ENCODE results near the gene PABPN1. TPM values are rescaled to one million over a fixed set of nuclear protein-coding genes. Genes with fewer than 3 reads are reported as not detected.

PABPN1 gene
- total RNA-seq, 1 donor from 2014 or later: 298 TPM

- peaks cover 67% of the 10 kb centered on the region for H3K79me2 ChIP-seq (ENCODE audit: low read depth)
- peaks cover 9% of the 10 kb centered on the region for H3K36me3 Mint-ChIP-seq
- TF ChIP-seq EZH2phosphoT487 (IDR thresholded peaks at IDR 0.05) (no peak), CTCF (IDR thresholded peaks at IDR 0.05) (no peak), EZH2 (IDR thresholded peaks at IDR 0.05) (no peak)
- no peak for DNase-seq (ENCODE audit: low spot score)
- no peaks in the 10 kb centered on the region for H3K36me3 ChIP-seq
- H3K4me2 ChIP-seq: peak overlapping the region; percentile 79
- H3K9me3 ChIP-seq (ENCODE audit: low read depth): no peaks in the 10 kb centered on the region
- no peaks in the 10 kb centered on the region for H3K27me3 ChIP-seq
- no peak overlapping the region for H3K4me3 ChIP-seq
- peaks cover 4% of the 10 kb centered on the region for H4K20me1 ChIP-seq (ENCODE audit: low read depth)
- peak overlapping the region; percentile 93 for H3K27ac ChIP-seq
- H2AFZ ChIP-seq (replicated peaks): no peak overlapping the region
- H3K4me1 ChIP-seq: peaks cover 37% of the 10 kb centered on the region
- H3K27ac Mint-ChIP-seq: no peak overlapping the region
- no peak overlapping the region for H3K9ac ChIP-seq
- no peaks in the 10 kb centered on the region for H3K27me3 Mint-ChIP-seq (ENCODE audit: insufficient read depth, low read depth)
- peaks cover 33% of the 10 kb centered on the region for H3K4me1 Mint-ChIP-seq
- H3K4me3 Mint-ChIP-seq: no peak overlapping the region
- H3F3A ChIP-seq (ENCODE audit: low read depth): peaks cover 34% of the 10 kb centered on the region
- H3K9me3 Mint-ChIP-seq: no peaks in the 10 kb centered on the region
These were observed 40.0 kb upstream of the PABPN1 start for GRCh38 chr14:23281247-23281646.

GRCh38 chr14:23284654-23285529, 36.4 kb upstream of the PABPN1 start:
- Histone ChIP-seq H3K27ac (no peak overlapping the region), H2AFZ (replicated peaks) (no peak overlapping the region), H3K36me3 (no peaks in the 10 kb centered on the region), H3K9me3 (ENCODE audit: low read depth) (no peaks in the 10 kb centered on the region), H3F3A (ENCODE audit: low read depth) (peaks cover 40% of the 10 kb centered on the region), H3K4me3 (peak overlapping the region; percentile 86), H3K4me1 (peaks cover 33% of the 10 kb centered on the region), H3K9ac (peak overlapping the region; percentile 59), H3K79me2 (ENCODE audit: low read depth) (peaks cover 50% of the 10 kb centered on the region), H3K4me2 (peak overlapping the region; percentile 93), H4K20me1 (ENCODE audit: low read depth) (peaks cover 4% of the 10 kb centered on the region), H3K27me3 (peaks cover 24% of the 10 kb centered on the region)
- peaks cover 34% of the 10 kb centered on the region for H3K4me1 Mint-ChIP-seq
- H3K9me3 Mint-ChIP-seq: no peaks in the 10 kb centered on the region
- no peak for DNase-seq (ENCODE audit: low spot score)
- TF ChIP-seq CTCF (IDR thresholded peaks at IDR 0.05) (no peak), EZH2phosphoT487 (IDR thresholded peaks at IDR 0.05) (no peak), EZH2 (IDR thresholded peaks at IDR 0.05) (no peak)
- no peaks in the 10 kb centered on the region for H3K36me3 Mint-ChIP-seq
- H3K27me3 Mint-ChIP-seq (ENCODE audit: insufficient read depth, low read depth): no peaks in the 10 kb centered on the region
- peak overlapping the region; percentile 99 for H3K4me3 Mint-ChIP-seq
- peak overlapping the region; percentile 54 for H3K27ac Mint-ChIP-seq

GRCh38 chr14:23285530-23286019, 35.7 kb upstream of the PABPN1 start:
- H3K4me1 Mint-ChIP-seq: peaks cover 28% of the 10 kb centered on the region
- Histone ChIP-seq H4K20me1 (ENCODE audit: low read depth) (peaks cover 4% of the 10 kb centered on the region), H3K4me1 (peaks cover 27% of the 10 kb centered on the region), H3K4me2 (peak overlapping the region; percentile 93), H3K36me3 (no peaks in the 10 kb centered on the region), H3K9ac (peak overlapping the region; percentile 59), H3K27ac (no peak overlapping the region), H3F3A (ENCODE audit: low read depth) (peaks cover 33% of the 10 kb centered on the region), H3K9me3 (ENCODE audit: low read depth) (no peaks in the 10 kb centered on the region), H3K27me3 (peaks cover 31% of the 10 kb centered on the region), H2AFZ (replicated peaks) (peak overlapping the region; percentile 53), H3K4me3 (peak overlapping the region; percentile 86), H3K79me2 (ENCODE audit: low read depth) (peaks cover 50% of the 10 kb centered on the region)
- no peak for DNase-seq (ENCODE audit: low spot score)
- peak overlapping the region; percentile 99 for H3K4me3 Mint-ChIP-seq
- H3K27me3 Mint-ChIP-seq (ENCODE audit: insufficient read depth, low read depth): no peaks in the 10 kb centered on the region
- H3K27ac Mint-ChIP-seq: no peak overlapping the region
- H3K36me3 Mint-ChIP-seq: no peaks in the 10 kb centered on the region
- no peaks in the 10 kb centered on the region for H3K9me3 Mint-ChIP-seq
- no peak for TF ChIP-seq EZH2 (IDR thresholded peaks at IDR 0.05)
- no peak for TF ChIP-seq EZH2phosphoT487 (IDR thresholded peaks at IDR 0.05)
- no peak for TF ChIP-seq CTCF (IDR thresholded peaks at IDR 0.05)
